PFSK-1 (cell line): ENCODE measurements around the gene TMEM132A.

Experiments
- POLR2AphosphoS5 ChIP-seq: IDR thresholded peaks from 2 replicates; pipeline ENCODE4 v1.6.1; 2012; ENCODE audit warnings: low read depth, mild to moderate bottlenecking, control low read depth, low read length, moderate library complexity
- TAF1 ChIP-seq: IDR thresholded peaks from 2 replicates; pipeline ENCODE4 v1.6.1; 2012; ENCODE audit warnings: low read length, control low read depth, borderline replicate concordance; ENCODE audit not compliant: insufficient read depth

DNA sequence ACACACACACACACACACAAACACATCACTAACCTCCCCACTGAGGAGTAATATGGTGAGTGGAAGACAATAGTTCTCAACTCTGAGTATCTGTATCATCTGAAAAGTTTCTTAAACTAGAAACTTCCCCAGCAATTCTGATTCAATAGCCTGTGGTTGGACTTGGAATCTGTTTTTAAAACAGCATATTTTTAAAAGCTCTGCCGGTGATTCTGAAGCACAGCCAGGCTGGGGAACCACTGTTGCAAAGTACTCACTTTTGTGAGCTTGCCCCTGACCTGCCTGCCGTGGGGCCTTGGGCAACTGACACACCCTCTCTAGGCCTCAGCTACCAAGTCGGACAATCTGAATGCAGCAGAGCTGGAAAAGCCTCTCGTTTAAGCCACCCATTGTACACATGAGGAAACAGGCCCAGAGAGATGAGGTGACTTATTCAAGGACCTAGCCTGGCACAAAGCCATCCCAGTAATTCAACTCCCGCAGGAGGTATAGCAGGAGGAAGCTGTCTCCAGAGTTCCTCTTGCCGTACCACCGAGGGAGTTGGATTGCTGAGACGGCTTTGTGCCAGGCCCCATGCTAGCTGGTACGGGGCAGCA is 18.8 kb downstream of the TMEM132A start:
- TF ChIP-seq POLR2AphosphoS5 (no peak), TAF1 (no peak)
